ENCODE data around the gene CSNK2A1.

- TF ChIP-seq, protein P1, sequence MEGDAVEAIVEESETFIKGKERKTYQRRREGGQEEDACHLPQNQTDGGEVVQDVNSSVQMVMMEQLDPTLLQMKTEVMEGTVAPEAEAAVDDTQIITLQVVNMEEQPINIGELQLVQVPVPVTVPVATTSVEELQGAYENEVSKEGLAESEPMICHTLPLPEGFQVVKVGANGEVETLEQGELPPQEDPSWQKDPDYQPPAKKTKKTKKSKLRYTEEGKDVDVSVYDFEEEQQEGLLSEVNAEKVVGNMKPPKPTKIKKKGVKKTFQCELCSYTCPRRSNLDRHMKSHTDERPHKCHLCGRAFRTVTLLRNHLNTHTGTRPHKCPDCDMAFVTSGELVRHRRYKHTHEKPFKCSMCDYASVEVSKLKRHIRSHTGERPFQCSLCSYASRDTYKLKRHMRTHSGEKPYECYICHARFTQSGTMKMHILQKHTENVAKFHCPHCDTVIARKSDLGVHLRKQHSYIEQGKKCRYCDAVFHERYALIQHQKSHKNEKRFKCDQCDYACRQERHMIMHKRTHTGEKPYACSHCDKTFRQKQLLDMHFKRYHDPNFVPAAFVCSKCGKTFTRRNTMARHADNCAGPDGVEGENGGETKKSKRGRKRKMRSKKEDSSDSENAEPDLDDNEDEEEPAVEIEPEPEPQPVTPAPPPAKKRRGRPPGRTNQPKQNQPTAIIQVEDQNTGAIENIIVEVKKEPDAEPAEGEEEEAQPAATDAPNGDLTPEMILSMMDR (IDR thresholded peaks at IDR 0.05), result peak in 1 of 6 experiments; percentile 18
- TF ChIP-seq POLR2A (IDR thresholded peaks at IDR 0.05), result peak; percentile 72 to 82
Observed at GRCh38 chr20:462199-462991, 81.2 kb downstream of the CSNK2A1 start, which contains the start of gene TBC1D20.

All from adrenal gland (tissue), 5 donors.